G401.6 (cell line): ENCODE measurements around the gene OR2T3.
"Not testable (repeated sequence)": the region's sequence is repeated elsewhere in the genome, so short reads cannot be mapped to it uniquely, and the experiment has no call there.

Experiments used
- FAIRE-seq: peaks from 2 replicates; lab custom pipeline; 2012; peaks lifted over from hg19 to GRCh38; lab: Jason Lieb, UNC

Gene OR2T3

GRCh38 chr1:248473051-248473450, at the start of gene OR2T3:
TSS of gene OR2T3 (plus strand) at chr1:248473351. CDS start at chr1:248473351, 0 bp downstream.
- not testable (repeated sequence) for FAIRE-seq

- not testable (repeated sequence) for FAIRE-seq
These were observed 45.5 kb upstream of the OR2T3 start for GRCh38 chr1:248427526-248428191.

DNA sequence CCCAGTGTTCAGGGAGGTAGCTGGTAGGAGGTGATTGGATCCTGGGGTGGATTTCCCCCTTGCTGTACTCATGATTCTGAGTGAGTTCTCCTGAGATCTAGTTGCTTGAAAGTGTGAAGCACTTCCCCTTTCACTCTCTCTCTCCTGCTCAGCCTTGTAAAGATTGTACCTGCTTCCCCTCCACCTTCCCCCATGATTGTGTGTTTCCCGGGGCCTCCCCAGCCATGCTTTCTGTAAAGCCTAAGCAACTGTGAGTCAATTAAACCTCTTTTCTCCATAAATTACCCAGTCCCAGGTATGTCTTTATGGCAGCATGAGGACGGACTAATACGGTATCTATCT, 45.0 kb upstream of the OR2T3 start:
- not testable (repeated sequence) for FAIRE-seq

- FAIRE-seq, result not testable (repeated sequence)
These were observed 41.5 kb upstream of the OR2T3 start for GRCh38 chr1:248431683-248432082.

DNA sequence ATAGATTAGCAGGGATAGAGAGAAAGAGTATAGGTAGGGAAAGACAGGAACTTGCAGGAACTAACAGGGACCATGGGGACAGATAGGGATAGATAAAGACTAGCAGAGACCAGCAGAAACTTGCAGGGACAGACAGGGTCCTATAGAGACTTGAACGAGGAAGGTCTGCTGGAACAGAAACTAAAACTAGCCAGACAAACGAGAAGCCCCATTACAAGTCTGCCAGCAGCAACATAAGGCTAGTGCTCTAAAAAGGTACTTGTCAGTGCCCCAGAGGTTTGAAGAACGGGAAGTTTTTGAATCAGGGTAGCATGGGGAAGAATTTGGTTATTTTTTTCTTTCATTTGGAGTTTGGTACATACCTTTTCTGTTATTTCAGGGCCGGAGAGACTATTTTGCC, 41.0 kb upstream of the OR2T3 start:
- not testable (repeated sequence) for FAIRE-seq

GRCh38 chr1:248433811-248434415, 39.2 kb upstream of the OR2T3 start:
- FAIRE-seq, result not testable (repeated sequence)

- FAIRE-seq, result not testable (repeated sequence)
These were observed 38.2 kb upstream of the OR2T3 start for GRCh38 chr1:248434913-248435312.

DNA sequence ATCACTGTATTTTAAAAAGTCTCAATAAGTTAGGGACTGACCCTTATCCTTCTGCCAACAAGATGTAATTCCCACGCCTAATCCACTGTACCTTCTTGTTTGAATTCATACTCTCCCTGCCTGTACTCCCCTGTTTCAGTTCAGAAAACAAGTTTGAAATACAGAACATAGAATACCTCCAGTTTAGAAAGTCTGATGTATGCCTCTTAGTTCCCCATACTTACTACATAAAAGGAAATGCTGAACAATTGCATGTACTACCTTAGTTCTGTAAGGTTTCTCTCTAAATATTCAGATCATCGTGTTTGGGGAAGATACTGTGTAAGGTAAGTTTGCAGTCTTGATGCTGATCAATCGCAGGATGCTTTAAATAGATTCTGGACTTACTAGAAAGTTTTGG, 36.8 kb upstream of the OR2T3 start:
- FAIRE-seq, result not testable (repeated sequence)

DNA sequence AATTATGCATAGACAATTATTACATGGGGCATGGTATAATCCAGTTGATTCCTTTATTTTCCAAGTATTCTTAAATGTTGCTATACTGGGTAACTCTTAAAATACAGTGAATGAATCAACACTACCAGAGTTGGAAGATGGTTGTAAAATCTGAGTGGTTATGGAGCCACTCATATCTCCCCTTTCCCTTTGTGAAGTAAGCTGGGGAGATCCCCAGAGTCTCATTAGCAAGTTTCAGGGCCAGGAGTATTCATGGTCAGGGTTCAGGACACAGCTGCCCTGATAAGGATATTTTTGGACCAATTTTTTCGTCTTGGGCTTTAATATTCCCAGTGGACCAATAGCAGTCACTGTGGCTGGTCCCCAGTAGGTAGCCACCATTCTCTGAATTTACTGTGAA, 34.5 kb upstream of the OR2T3 start:
- not testable (repeated sequence) for FAIRE-seq

DNA sequence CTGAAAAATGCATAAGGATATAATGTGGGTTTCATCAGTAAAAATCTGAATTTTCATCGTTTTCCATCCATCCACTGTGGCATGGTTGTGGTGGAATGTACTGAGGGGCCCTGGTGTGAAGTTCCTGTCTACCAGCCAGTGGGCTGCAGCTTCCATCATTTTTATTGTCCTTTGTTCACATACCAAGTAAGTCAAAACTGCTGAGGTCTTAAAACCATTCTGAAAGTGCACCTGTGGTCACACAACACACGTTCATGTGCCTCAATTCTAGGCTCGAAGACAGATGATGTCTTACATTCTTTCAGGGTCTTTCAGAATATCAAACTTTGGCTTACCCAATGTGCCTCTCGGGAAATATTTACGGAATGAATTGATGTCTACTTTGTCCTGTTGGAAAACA, 33.9 kb upstream of the OR2T3 start:
- FAIRE-seq, result not testable (repeated sequence)

GRCh38 chr1:248442500-248443277, 30.5 kb upstream of the OR2T3 start:
- FAIRE-seq, result not testable (repeated sequence)

- FAIRE-seq, result not testable (repeated sequence)
These were observed 28.5 kb upstream of the OR2T3 start for GRCh38 chr1:248444603-248445002.

DNA sequence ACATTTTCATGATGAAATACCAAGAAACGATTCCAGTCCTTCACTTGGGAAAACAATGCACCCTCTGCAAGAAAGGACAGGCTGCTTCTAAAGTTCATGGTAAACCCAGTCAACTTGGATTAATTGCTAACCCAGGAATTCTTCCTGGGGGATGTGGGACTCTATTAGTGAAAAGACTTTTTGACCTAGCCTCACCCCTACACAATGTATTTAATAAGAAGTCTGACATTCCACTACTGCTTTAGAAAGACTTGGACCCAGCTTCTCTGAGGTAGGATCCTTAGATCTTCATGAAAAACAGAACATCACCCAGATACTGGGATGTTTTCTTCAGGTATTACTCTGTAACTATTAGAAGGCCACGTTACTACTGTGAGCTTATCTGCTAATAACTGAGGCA, 27.8 kb upstream of the OR2T3 start, which contains the start of gene OR2T2:
TSS of gene OR2T2 (plus strand) at position 239 of the 400 bp plus-strand sequence. CDS start 7,161 bp downstream, outside the sequence.
- FAIRE-seq, result not testable (repeated sequence)

- not testable (repeated sequence) for FAIRE-seq
These were observed 24.6 kb upstream of the OR2T3 start for GRCh38 chr1:248448409-248449074.

GRCh38 chr1:248449821-248450465, 23.2 kb upstream of the OR2T3 start:
- FAIRE-seq, result not testable (repeated sequence)

- FAIRE-seq, result not testable (repeated sequence)
These were observed 22.5 kb upstream of the OR2T3 start for GRCh38 chr1:248450466-248451145.

GRCh38 chr1:248453619-248454018, 19.5 kb upstream of the OR2T3 start:
- FAIRE-seq, result not testable (repeated sequence)

DNA sequence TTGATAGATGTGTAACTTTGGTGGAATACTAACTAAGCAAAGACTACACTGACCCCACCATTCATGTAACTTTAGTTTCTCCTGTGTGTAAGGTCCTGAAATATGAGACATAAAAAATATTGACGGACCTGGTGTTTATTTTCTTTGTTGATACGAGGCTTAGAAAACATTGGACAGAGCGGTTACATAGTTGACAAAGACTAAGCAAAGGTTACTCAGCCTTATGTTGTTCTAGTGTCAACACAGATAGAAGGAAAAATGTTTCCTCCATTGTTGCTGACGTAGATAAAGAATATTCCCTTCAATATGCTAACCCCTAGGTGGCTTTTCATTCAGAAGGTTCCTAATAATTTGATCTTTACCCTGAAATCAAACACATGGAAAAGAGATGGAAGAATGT, 18.1 kb upstream of the OR2T3 start:
- not testable (repeated sequence) for FAIRE-seq

DNA sequence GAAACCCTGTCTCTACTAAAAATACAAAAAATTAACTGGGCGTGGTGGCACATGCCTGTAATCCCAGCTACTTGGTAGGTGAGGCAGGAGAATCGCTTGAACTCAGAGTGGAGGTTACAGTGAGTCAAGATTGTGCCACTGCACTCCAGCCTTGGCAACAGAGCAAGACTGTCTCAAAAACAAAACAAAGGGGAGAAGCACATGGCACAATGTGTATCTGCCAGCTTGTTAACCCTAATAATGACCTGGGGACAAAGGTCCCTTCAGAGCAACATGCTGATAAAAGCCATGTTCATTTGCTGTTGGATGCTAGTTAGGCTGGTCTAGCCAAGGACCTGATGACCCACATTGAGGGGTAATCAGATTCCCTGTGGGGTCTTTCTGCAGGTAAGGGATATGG, 16.5 kb upstream of the OR2T3 start:
- FAIRE-seq, result not testable (repeated sequence)

- FAIRE-seq, result not testable (repeated sequence)
These were observed 14.0 kb upstream of the OR2T3 start for GRCh38 chr1:248459117-248459516.

DNA sequence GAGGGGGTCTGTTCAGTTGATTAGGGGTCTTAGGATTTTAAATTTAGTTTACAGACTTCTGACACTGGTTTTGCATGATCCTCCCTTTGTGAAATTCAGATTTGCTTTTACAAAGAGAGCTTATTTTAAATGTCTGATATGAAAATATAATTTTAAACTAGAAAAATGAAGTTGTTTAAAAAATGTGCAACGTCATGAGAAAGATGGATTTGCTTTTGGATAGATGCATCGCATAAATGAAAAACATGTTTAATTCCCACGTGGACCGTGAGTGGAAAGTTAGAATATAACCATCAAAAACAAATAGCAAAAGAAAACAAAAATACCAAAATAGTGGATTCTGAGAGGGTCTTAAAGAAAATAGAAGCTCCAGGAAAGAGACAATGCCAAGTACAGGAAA, 2.0 kb upstream of the OR2T3 start:
- FAIRE-seq, result no peak
